ENCODE results near the gene WWOX. TPM values are rescaled to one million over a fixed set of nuclear protein-coding genes. Genes with fewer than 3 reads are reported as not detected.

WWOX gene
- total RNA-seq, 1 donor from 2014 or later, result 28.2 TPM

- Mint-ChIP-seq H3K36me3 (no peaks in the 10 kb centered on the region), H3K27ac (no peak overlapping the region), H3K9me3 (peaks cover 4% of the 10 kb centered on the region), H3K27me3 (no peaks in the 10 kb centered on the region), H3K4me1 (ENCODE audit: unreplicated experiment) (no peaks in the 10 kb centered on the region), H3K4me3 (no peak overlapping the region)
- DNase-seq (ENCODE audit: extremely low spot score, unreplicated experiment), result no peak
- TF ChIP-seq, protein P1, sequence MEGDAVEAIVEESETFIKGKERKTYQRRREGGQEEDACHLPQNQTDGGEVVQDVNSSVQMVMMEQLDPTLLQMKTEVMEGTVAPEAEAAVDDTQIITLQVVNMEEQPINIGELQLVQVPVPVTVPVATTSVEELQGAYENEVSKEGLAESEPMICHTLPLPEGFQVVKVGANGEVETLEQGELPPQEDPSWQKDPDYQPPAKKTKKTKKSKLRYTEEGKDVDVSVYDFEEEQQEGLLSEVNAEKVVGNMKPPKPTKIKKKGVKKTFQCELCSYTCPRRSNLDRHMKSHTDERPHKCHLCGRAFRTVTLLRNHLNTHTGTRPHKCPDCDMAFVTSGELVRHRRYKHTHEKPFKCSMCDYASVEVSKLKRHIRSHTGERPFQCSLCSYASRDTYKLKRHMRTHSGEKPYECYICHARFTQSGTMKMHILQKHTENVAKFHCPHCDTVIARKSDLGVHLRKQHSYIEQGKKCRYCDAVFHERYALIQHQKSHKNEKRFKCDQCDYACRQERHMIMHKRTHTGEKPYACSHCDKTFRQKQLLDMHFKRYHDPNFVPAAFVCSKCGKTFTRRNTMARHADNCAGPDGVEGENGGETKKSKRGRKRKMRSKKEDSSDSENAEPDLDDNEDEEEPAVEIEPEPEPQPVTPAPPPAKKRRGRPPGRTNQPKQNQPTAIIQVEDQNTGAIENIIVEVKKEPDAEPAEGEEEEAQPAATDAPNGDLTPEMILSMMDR (conservative IDR thresholded peaks at IDR 0.05), result no peak
These were observed 685.8 kb downstream of the WWOX start for GRCh38 chr16:78785218-78785617.

- DNase-seq (ENCODE audit: extremely low spot score, unreplicated experiment), result no peak
- H3K4me1 Mint-ChIP-seq (ENCODE audit: unreplicated experiment), result no peaks in the 10 kb centered on the region
- peaks cover 4% of the 10 kb centered on the region for H3K9me3 Mint-ChIP-seq
- TF ChIP-seq, protein P1 (conservative IDR thresholded peaks at IDR 0.05), result no peak
- H3K36me3 Mint-ChIP-seq, result no peaks in the 10 kb centered on the region
- no peaks in the 10 kb centered on the region for H3K27me3 Mint-ChIP-seq
- H3K27ac Mint-ChIP-seq, result no peak overlapping the region
- H3K4me3 Mint-ChIP-seq, result no peak overlapping the region
These were observed 687.2 kb downstream of the WWOX start for GRCh38 chr16:78786635-78787034.

GRCh38 chr16:78788276-78788675 is 688.8 kb downstream of the WWOX start:
- TF ChIP-seq, protein P1 (conservative IDR thresholded peaks at IDR 0.05), result no peak
- Mint-ChIP-seq H3K4me3 (no peak overlapping the region), H3K36me3 (no peaks in the 10 kb centered on the region), H3K27ac (no peak overlapping the region), H3K9me3 (peaks cover 4% of the 10 kb centered on the region), H3K27me3 (no peaks in the 10 kb centered on the region), H3K4me1 (ENCODE audit: unreplicated experiment) (no peaks in the 10 kb centered on the region)
- no peak for DNase-seq (ENCODE audit: extremely low spot score, unreplicated experiment)

GRCh38 chr16:78788696-78789095 is 689.2 kb downstream of the WWOX start:
- Mint-ChIP-seq H3K9me3 (peaks cover 4% of the 10 kb centered on the region), H3K36me3 (no peaks in the 10 kb centered on the region), H3K4me3 (no peak overlapping the region), H3K4me1 (ENCODE audit: unreplicated experiment) (no peaks in the 10 kb centered on the region), H3K27me3 (no peaks in the 10 kb centered on the region), H3K27ac (no peak overlapping the region)
- no peak for DNase-seq (ENCODE audit: extremely low spot score, unreplicated experiment)
- TF ChIP-seq, protein P1 (conservative IDR thresholded peaks at IDR 0.05), result no peak

DNA sequence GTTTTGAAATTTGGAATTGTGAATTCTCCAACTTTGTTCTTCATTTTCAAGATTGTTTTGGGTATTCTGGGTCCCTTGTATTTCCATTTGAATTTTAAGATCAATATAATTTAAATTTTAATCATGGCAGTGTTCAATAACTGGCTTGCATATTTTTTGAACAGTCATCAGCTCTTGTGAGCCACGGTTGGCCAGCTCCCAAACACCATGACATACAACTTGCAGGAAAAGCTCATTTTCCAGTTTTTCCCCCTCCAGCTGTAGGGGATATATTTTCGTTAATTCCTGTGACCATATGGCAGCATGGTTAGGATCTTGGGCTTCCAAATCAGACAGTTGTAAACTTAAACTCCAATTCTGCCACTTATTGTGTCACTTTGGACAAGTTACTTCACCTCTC is 690.1 kb downstream of the WWOX start:
- peaks cover 4% of the 10 kb centered on the region for H3K9me3 Mint-ChIP-seq
- TF ChIP-seq, protein P1 (conservative IDR thresholded peaks at IDR 0.05), result no peak
- no peak overlapping the region for H3K4me3 Mint-ChIP-seq
- no peak overlapping the region for H3K27ac Mint-ChIP-seq
- no peaks in the 10 kb centered on the region for H3K4me1 Mint-ChIP-seq (ENCODE audit: unreplicated experiment)
- no peaks in the 10 kb centered on the region for H3K36me3 Mint-ChIP-seq
- no peaks in the 10 kb centered on the region for H3K27me3 Mint-ChIP-seq
- DNase-seq (ENCODE audit: extremely low spot score, unreplicated experiment), result no peak

DNA sequence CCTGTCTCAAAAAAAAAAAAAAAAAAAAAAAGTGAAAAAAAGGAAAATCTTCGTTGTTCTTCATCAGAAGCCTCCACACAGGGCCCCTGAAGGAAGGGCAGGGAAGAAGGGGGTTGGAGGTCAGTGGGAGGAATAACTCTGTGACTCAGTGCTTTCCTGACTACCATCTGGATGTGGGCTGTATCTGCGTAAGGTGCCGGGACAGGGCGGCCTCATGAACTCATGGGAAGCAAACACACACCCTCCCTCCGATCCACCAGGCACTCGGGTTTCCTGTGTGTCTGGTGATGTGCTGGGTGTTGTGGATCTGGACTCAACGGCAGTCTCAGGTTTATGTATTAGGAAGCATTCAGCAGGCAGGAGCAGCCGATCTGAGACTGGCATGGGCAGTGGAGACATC is 691.6 kb downstream of the WWOX start:
- Mint-ChIP-seq H3K27ac (no peak overlapping the region), H3K4me3 (no peak overlapping the region), H3K4me1 (ENCODE audit: unreplicated experiment) (no peaks in the 10 kb centered on the region), H3K9me3 (peaks cover 4% of the 10 kb centered on the region), H3K27me3 (no peaks in the 10 kb centered on the region), H3K36me3 (no peaks in the 10 kb centered on the region)
- no peak for DNase-seq (ENCODE audit: extremely low spot score, unreplicated experiment)
- TF ChIP-seq, protein P1 (conservative IDR thresholded peaks at IDR 0.05), result no peak
